ENCODE measurements around the gene KRIT1.

The KRIT1 gene

DNA sequence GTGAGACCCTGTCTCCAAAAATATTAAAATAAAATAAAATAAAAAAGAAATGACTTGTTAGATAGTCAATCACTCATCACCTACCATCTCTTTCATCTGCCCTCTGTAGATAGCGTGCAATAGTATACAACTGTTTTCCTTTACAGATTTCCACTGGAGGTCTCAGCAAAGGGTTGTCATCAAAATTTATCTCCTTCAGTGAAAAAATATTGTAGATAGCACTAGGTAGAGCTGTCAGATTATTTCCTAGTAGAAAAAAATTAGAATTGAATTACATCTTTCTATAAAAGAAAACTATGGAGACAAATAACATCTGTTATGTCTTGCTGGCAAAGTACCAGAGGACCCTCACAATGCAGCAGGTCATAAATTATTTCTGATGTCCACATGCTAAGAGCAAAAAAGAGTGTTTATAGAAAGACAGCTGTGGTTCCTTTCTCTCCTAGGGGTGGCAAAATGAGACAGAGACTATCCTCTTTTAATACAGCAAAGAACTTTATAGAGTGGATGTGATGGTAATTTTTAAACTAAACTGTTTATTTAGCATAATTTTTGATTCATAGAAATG, 95.2 kb downstream of the KRIT1 start:
- DNase-seq, result no peak

GRCh38 chr7:92149736-92150239, 95.9 kb downstream of the KRIT1 start:
- DNase-seq, result no peak

All from NCI-H1105 treated with DMSO at 0.1 percent for 48 hours (cell line).